Measurements from ENCODE around the gene C12orf57. TPM values are rescaled to one million over a fixed set of nuclear protein-coding genes. Genes with fewer than 3 reads are reported as not detected.

The C12orf57 gene
- total RNA-seq, 1 experiment from 2014 or later = 176 TPM

DNA sequence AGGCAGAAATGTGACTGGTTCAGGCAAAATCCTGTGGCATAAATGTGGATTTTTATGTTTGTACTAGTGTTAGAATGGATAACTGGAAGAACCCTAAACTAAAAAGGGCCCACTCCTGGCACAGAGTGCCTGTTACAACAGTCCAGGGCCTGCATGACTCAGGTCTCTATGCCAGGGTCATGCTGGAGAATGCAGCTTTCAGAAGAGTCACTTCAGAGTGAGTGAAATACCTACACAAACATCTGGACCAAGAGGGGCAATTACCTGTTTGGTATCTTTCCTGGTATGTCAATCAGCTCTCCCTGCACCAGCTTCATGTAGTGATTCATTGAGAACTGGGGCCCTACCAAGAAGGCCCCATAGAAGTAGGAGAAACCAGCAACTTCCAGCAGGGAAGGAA is 36.9 kb downstream of the C12orf57 start:
- H3K27me3 Mint-ChIP-seq (ENCODE audit: insufficient read depth, unreplicated experiment) = no peaks in the 10 kb centered on the region
- BruUV-seq (replicated peaks) = no TSS peak
- H3K27ac Mint-ChIP-seq (ENCODE audit: low read depth, unreplicated experiment) = no peak overlapping the region
- POLR2A ChIA-PET = interaction anchor here (1.0 kb wide), 1 partner anchor 25 kb away, joined by 3 read pairs; no protein-coding TSS in a partner anchor
- peaks cover 83% of the 10 kb centered on the region for H3K36me3 Mint-ChIP-seq (ENCODE audit: insufficient read depth, unreplicated experiment)
- TF ChIP-seq, protein P1, sequence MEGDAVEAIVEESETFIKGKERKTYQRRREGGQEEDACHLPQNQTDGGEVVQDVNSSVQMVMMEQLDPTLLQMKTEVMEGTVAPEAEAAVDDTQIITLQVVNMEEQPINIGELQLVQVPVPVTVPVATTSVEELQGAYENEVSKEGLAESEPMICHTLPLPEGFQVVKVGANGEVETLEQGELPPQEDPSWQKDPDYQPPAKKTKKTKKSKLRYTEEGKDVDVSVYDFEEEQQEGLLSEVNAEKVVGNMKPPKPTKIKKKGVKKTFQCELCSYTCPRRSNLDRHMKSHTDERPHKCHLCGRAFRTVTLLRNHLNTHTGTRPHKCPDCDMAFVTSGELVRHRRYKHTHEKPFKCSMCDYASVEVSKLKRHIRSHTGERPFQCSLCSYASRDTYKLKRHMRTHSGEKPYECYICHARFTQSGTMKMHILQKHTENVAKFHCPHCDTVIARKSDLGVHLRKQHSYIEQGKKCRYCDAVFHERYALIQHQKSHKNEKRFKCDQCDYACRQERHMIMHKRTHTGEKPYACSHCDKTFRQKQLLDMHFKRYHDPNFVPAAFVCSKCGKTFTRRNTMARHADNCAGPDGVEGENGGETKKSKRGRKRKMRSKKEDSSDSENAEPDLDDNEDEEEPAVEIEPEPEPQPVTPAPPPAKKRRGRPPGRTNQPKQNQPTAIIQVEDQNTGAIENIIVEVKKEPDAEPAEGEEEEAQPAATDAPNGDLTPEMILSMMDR (IDR thresholded peaks at IDR 0.05; ENCODE audit: unreplicated experiment) = no peak
- CTCF ChIA-PET = interaction anchor here (0.6 to 0.9 kb wide), 2 partner anchors 16 to 36 kb away, joined by 4 read pairs; no protein-coding TSS in a partner anchor
- H3K4me1 Mint-ChIP-seq (ENCODE audit: insufficient read depth, unreplicated experiment) = no peaks in the 10 kb centered on the region
- no peak for DNase-seq (ENCODE audit: unreplicated experiment)
- no peaks in the 10 kb centered on the region for H3K9me3 Mint-ChIP-seq (ENCODE audit: unreplicated experiment)
- H3K4me3 Mint-ChIP-seq (ENCODE audit: unreplicated experiment) = no peak overlapping the region
- intact Hi-C loops (cut with micrococcal nuclease) = no loop called here

DNA sequence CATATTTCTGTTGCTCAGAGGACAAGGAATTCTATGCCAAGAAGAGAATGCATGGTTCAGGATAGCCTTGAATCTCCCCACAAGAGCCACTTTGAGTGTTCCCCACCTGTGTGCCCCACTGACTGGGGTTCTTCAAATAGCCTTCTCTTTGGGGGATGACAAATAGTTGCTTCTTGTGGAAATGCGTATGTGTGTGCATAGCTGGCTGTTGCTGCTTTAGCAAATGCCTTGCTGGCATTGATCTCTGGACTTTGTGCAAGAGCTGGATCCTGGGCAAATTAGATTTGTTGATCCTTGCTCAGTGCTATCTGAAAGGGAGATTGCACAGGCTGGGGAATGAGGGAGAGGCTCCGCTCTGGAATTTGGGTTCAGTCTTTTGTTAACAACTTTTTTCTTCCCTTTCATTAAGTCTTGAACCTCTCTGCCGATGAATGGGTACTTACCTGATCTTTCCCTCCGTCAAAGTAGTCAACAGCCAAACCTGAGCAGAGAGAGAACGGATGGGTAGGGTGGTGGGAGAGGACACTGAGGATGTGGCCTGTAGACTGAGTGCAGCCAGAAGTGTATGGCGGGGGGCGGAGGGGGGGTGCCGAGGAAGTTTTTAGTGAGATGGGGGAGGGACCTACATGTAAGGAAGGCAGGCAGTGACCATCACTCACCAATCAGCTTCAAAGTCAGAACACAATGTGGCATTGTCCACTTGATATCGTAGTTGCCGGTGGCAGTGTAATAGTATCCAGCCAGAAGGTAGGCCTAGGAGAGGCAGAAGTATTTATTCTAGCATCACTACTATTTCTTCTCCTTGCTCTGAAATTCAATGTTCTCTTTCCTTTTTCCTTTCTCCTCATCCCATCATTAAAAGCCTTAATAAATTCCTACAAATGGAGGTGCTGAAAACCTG is 37.6 kb downstream of the C12orf57 start:
- CTCF ChIA-PET = interaction anchor here (0.6 to 0.9 kb wide), 2 partner anchors 16 to 36 kb away, joined by 4 read pairs; no protein-coding TSS in a partner anchor
- Mint-ChIP-seq H3K4me3 (ENCODE audit: unreplicated experiment) (no peak overlapping the region), H3K9me3 (ENCODE audit: unreplicated experiment) (no peaks in the 10 kb centered on the region), H3K36me3 (ENCODE audit: insufficient read depth, unreplicated experiment) (peaks cover 82% of the 10 kb centered on the region), H3K27me3 (ENCODE audit: insufficient read depth, unreplicated experiment) (no peaks in the 10 kb centered on the region), H3K27ac (ENCODE audit: low read depth, unreplicated experiment) (no peak overlapping the region), H3K4me1 (ENCODE audit: insufficient read depth, unreplicated experiment) (no peaks in the 10 kb centered on the region)
- no TSS peak for BruUV-seq (replicated peaks)
- intact Hi-C loops (cut with micrococcal nuclease) = no loop called here
- POLR2A ChIA-PET = interaction anchor here (0.8 kb wide), 1 partner anchor 44 kb away, joined by 3 read pairs; no protein-coding TSS in a partner anchor
- DNase-seq (ENCODE audit: unreplicated experiment) = no peak
- TF ChIP-seq, protein P1 (IDR thresholded peaks at IDR 0.05; ENCODE audit: unreplicated experiment) = no peak

DNA sequence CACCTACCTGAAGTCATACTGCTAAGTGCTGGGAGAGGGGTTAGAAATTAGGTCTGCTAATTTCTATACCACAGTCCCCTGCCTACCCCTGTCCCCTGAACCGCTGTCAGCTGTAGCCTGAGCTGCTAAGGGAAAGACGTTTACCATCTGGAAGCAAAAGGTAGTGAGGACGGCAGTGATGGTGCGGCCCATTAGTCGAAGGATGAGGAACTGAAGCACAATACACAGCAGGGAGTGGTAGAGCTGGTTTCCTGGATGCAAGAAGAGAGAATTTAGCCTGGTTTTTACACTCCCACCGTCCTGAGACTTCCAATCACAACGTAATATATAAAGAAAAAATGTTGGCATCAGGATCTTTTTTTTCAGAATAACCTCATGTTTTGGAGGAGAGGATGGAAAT is 38.7 kb downstream of the C12orf57 start:
- ChIA-PET POLR2A (interaction anchor here (0.7 to 1.2 kb wide), 3 partner anchors 16 to 68 kb away, joined by 3 to 4 read pairs (median 4); no protein-coding TSS in a partner anchor), CTCF (interaction anchor here (0.7 to 0.9 kb wide), 2 partner anchors 9 to 828 kb away, joined by 3 read pairs; no protein-coding TSS in a partner anchor)
- BruUV-seq (replicated peaks) = no TSS peak
- Mint-ChIP-seq H3K27me3 (ENCODE audit: insufficient read depth, unreplicated experiment) (no peaks in the 10 kb centered on the region), H3K27ac (ENCODE audit: low read depth, unreplicated experiment) (no peak overlapping the region), H3K4me3 (ENCODE audit: unreplicated experiment) (no peak overlapping the region), H3K9me3 (ENCODE audit: unreplicated experiment) (no peaks in the 10 kb centered on the region), H3K4me1 (ENCODE audit: insufficient read depth, unreplicated experiment) (no peaks in the 10 kb centered on the region), H3K36me3 (ENCODE audit: insufficient read depth, unreplicated experiment) (peaks cover 71% of the 10 kb centered on the region)
- TF ChIP-seq, protein P1 (IDR thresholded peaks at IDR 0.05; ENCODE audit: unreplicated experiment) = no peak
- no peak for DNase-seq (ENCODE audit: unreplicated experiment)
- intact Hi-C loops (cut with micrococcal nuclease) = no loop called here

DNA sequence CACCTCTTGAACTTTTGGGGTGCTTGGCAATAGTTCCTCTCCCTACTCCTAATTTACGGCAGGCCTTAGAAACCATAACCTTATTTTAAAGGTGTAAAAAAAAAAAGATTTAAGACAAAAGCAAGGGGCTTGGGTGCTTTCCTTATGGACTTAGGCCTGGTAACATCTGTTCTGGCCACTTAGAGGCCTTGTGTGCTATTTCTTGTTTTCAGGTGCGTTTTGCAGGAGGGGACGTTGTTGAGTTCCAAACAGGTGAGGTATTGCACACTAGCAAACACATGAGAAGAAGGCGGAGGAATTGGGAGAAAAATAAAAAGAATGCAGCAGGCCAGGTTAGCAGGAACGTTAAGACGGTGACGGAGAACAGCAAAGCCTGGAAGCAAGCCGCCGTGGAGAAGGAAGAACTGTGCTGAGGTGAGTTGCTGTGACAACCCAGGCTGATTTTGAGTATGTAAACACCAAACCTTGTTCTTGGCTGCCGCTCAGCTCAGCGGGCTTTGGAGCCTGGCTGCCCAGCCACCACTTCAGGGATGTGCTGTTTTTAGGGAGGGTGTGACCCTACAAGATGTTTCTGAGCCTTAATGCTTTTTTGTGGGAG is 44.2 kb downstream of the C12orf57 start:
- intact Hi-C loops (cut with micrococcal nuclease) = no loop called here
- H3K36me3 Mint-ChIP-seq (ENCODE audit: insufficient read depth, unreplicated experiment) = peaks cover 51% of the 10 kb centered on the region
- POLR2A ChIA-PET = interaction anchor here (1.4 kb wide), 1 partner anchor 10 kb away, joined by 5 read pairs; no protein-coding TSS in a partner anchor
- TF ChIP-seq, protein P1 (IDR thresholded peaks at IDR 0.05; ENCODE audit: unreplicated experiment) = no peak
- DNase-seq (ENCODE audit: unreplicated experiment) = no peak
- CTCF ChIA-PET = interaction anchor here (0.5 to 0.9 kb wide), 2 partner anchors 43 to 100 kb away, joined by 4 to 5 read pairs; no protein-coding TSS in a partner anchor
- no peaks in the 10 kb centered on the region for H3K4me1 Mint-ChIP-seq (ENCODE audit: insufficient read depth, unreplicated experiment)
- H3K4me3 Mint-ChIP-seq (ENCODE audit: unreplicated experiment) = no peak overlapping the region
- H3K27ac Mint-ChIP-seq (ENCODE audit: low read depth, unreplicated experiment) = no peak overlapping the region
- no TSS peak for BruUV-seq (replicated peaks)
- H3K9me3 Mint-ChIP-seq (ENCODE audit: unreplicated experiment) = no peaks in the 10 kb centered on the region
- H3K27me3 Mint-ChIP-seq (ENCODE audit: insufficient read depth, unreplicated experiment) = no peaks in the 10 kb centered on the region
